Sigmoid colon (tissue), 7 donors: ENCODE data around the gene WASF2. TPM values are rescaled to one million over a fixed set of nuclear protein-coding genes. Genes with fewer than 3 reads are reported as not detected.

ENCODE experiments used
- DNase-seq: peaks from one replicate; pipeline ENCODE4 v3.0.0-alpha.2; 2019
- H3K27ac ChIP-seq, 4 donors: fragments of 200-600 bp; sonication (generic); one replicate each; pipeline ENCODE4 v1.5.1; 2016 to 2019; ENCODE audit warnings: mild to moderate bottlenecking in 1 of 4
- H3K27me3 ChIP-seq, 3 donors: fragments of 200-600 bp; sonication (generic); one replicate each; pipeline ENCODE4 v1.5.1; 2019; ENCODE audit warnings: mild to moderate bottlenecking in 1 of 3
- H3K36me3 ChIP-seq, 4 donors: fragments of 200-600 bp; sonication (generic); one replicate each; pipeline ENCODE4 v1.5.1; 2016 to 2019
- H3K4me1 ChIP-seq, 4 donors: fragments of 200-600 bp; sonication (generic); one replicate each; pipeline ENCODE4 v1.5.1; 2017 to 2019
- H3K4me3 ChIP-seq, 4 donors: fragments of 200-600 bp; sonication (generic); one replicate each; pipeline ENCODE4 v1.5.1; 2017 to 2019; ENCODE audit warnings: mild to moderate bottlenecking in 2 of 4, moderate library complexity in 1 of 4
- H3K9me3 ChIP-seq, 4 donors: fragments of 200-600 bp in 3 of 4; sonication (generic) in 3 of 4; one replicate each; pipeline versions ENCODE4 v1.5.1 to v1.6.1; 2013 to 2019
- CTCF ChIP-seq, 4 experiments: fragments of 450-650 bp in 3 of 4; fragments of 200-600 bp in 1 of 4; IDR thresholded peaks; one replicate each; pipeline ENCODE4 v1.5.1; 2016 to 2019; ENCODE audit warnings: antibody characterized with exemption in 4 of 4, mild to moderate bottlenecking in 3 of 4, moderate library complexity in 2 of 4
- EP300 ChIP-seq, 4 donors: sonication (generic); formaldehyde crosslinking; IDR thresholded peaks; one replicate each; pipeline ENCODE4 v1.6.1; 2017; ENCODE audit warnings: antibody characterized with exemption in 4 of 4
- POLR2A ChIP-seq, 2 donors: fragments of 450-650 bp; IDR thresholded peaks; one replicate each; pipeline ENCODE4 v1.6.1; 2016; ENCODE audit warnings: antibody characterized with exemption in 2 of 2, mild to moderate bottlenecking in 2 of 2, moderate library complexity in 2 of 2
- POLR2AphosphoS5 ChIP-seq, 4 donors: sonication (generic); formaldehyde crosslinking; IDR thresholded peaks; one replicate each; pipeline ENCODE4 v1.6.1; 2017; ENCODE audit warnings: antibody characterized with exemption in 4 of 4
- WGBS, 2 donors: extraction: QIAGEN DNeasy Blood & Tissue Kit; methylation state at CpG; one replicate each; pipeline ENCODE4 v1.1.7; 2013; 5-methylcytosine and 5-hydroxymethylcytosine counted together
- intact Hi-C: fragments of 100-400 bp; cut with DNase I; formaldehyde crosslinking; loops from one replicate; pipeline ENCODE4 v1.15.1; 2023
- polyA plus RNA-seq, 3 donors: library from polyadenylated mRNA; stranded (reverse); fragments of 200-250 nt; gene quantifications; one replicate each; pipeline ENCODE4 v1.2.3, GENCODE V29; 2013
- total RNA-seq, 4 donors: library from RNA; depleted of rRNA; stranded (reverse); fragments of >200 nt; gene quantifications; one replicate each; pipeline ENCODE4 v1.1.0, GENCODE V29; 2016
- donor health status: healthy with polysubstance abuse.
- donor health status: Bipolar disorder and iron deficiency.
- donor health status: healthy.

Gene WASF2
- total and polyA plus RNA-seq, 7 donors: 30.0 to 69.6 (median 56.9) TPM

GRCh38 chr1:27528818-27529703 is 39.1 kb upstream of the WASF2 start:
- peak overlapping the region; percentile 38 to 53 (median 48) for H3K4me3 ChIP-seq
- peak; percentile 95 for DNase-seq
- no peaks in the 10 kb centered on the region for H3K9me3 ChIP-seq
- 35 to 53% methylated on average over 17 of the region's 17 CpGs for WGBS, 2 donors
- peaks cover 0 to 58% (median 56%) of the 10 kb centered on the region in 4 donors for H3K4me1 ChIP-seq
- no peaks in the 10 kb centered on the region for H3K27me3 ChIP-seq
- peak overlapping the region; percentile 90 to 96 (median 94) for H3K27ac ChIP-seq
- H3K36me3 ChIP-seq: peaks cover 7 to 12% (median 11%) of the 10 kb centered on the region in 4 donors
- intact Hi-C loops: loop anchor here (5.0 kb wide), 1 partner anchor 43 kb away; no protein-coding TSS in a partner anchor
- TF ChIP-seq EP300 (IDR thresholded peaks at IDR 0.05): no peak
- peak in 3 of 4 donors; percentile 51 to 77 (median 68) for TF ChIP-seq POLR2AphosphoS5 (IDR thresholded peaks at IDR 0.05)

DNA sequence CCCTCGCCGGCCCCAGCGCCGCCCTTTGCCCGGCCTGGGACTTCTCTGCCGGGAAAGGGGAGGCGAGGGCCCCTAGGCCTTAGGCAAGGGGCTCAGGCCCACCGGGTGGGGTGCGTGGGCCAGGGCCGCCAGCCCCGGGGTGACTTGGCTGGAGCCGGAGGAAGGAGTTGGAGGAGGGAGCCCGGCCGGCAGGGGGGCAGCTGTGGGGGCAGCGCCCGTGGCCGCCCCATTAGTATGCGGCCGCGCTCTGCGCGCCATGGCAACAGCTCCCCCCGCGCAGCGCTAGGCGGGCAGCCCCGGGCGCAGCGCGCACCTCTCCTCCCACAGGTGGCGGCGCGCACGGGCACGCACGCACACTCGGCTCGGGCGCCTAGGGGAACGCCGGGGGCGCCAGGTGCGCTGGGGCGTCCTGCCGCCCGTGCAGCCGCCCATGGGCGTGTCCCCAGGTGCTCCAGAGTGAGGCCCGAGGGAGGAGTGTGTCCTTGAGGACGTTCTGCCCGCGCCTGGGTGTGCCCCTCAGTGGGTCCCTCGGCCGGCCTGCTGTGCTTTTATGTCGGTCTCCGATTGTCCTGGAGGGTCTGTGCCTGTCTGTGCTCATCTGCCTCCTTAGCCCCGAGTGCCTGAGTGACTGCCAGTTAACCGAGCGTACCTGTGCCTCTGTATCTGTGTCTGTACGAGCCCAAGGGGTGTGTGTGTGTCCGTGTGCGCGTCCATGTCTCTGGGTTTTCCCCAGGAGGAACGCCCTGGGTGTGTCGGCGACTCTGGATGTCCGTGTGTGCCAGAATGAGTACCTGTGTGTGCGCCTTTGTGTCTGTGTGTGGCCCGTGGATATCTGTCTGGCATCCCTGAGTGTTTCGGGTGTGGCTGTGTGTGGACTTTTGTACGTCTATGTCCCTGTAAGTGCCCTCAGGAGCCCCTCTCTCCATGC is 38.2 kb upstream of the WASF2 start:
- intact Hi-C loops: loop anchor here (5.0 kb wide), 1 partner anchor 44 kb away; no protein-coding TSS in a partner anchor
- DNase-seq: no peak
- Histone ChIP-seq H3K4me1 (peaks cover 0 to 67% (median 65%) of the 10 kb centered on the region in 4 donors), H3K4me3 (peak overlapping the region; percentile 38 to 53 (median 48)), H3K27me3 (no peaks in the 10 kb centered on the region), H3K9me3 (no peaks in the 10 kb centered on the region), H3K27ac (peak overlapping the region; percentile 90 to 96 (median 94)), H3K36me3 (peaks cover 0 to 5% (median 4%) of the 10 kb centered on the region in 4 donors)
- 1 to 5% methylated on average over 71 of the region's 71 CpGs for WGBS, 2 donors
- TF ChIP-seq EP300 (IDR thresholded peaks at IDR 0.05) (no peak), POLR2AphosphoS5 (IDR thresholded peaks at IDR 0.05) (peak in 3 of 4 donors; percentile 15 to 53 (median 21))

DNA sequence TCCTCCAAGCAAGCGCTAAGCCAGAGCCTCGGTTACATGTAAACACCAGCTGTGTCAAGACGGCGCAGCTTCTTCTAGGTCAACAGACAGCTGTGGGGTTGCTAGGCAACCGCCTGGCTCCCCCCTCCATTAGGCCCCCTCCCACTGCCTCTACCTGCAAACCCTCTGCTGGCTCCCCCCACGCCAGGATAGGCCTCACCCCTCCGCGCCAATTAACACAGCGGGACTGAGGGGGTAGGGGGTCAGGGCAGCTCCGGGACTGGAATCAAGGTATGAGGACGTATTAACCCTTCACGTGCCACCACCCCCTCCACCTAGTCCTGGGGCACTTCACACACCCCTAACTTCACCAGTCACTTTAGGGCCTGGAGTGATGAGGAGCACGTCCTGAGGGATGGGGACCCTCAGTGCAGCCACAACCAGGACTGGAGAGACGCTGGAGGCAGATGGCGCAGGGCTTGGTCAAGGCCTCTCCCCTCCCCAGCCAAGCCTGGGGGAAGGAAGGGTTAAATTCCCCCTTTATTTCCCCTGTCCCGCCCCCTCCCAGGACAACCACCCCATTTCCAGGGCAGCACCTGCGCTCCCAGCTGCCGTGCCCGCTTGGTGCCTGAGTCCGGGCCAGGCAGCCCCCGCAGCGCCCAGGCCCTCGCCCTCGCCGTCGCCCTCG is 37.4 kb upstream of the WASF2 start:
- peak overlapping the region; percentile 90 to 96 (median 94) for H3K27ac ChIP-seq
- H3K4me3 ChIP-seq: peak overlapping the region; percentile 38 to 53 (median 48)
- no peaks in the 10 kb centered on the region for H3K27me3 ChIP-seq
- no peak for TF ChIP-seq EP300 (IDR thresholded peaks at IDR 0.05)
- no peak for TF ChIP-seq POLR2A (IDR thresholded peaks at IDR 0.05)
- TF ChIP-seq POLR2AphosphoS5 (IDR thresholded peaks at IDR 0.05): peak in 1 of 4 donors; percentile 48
- no peak for TF ChIP-seq CTCF (IDR thresholded peaks at IDR 0.05)
- H3K4me1 ChIP-seq: peaks cover 0 to 75% (median 73%) of the 10 kb centered on the region in 4 donors
- no peaks in the 10 kb centered on the region for H3K9me3 ChIP-seq
- peak; percentile 93 for DNase-seq
- WGBS, 2 donors: 6 to 18% methylated on average over 27 of the region's 27 CpGs
- H3K36me3 ChIP-seq: no peaks in the 10 kb centered on the region
- intact Hi-C loops: loop anchor here (5.0 kb wide), 1 partner anchor 45 kb away; no protein-coding TSS in a partner anchor

GRCh38 chr1:27526569-27527222 is 36.7 kb upstream of the WASF2 start:
- Histone ChIP-seq H3K27me3 (no peaks in the 10 kb centered on the region), H3K27ac (peak overlapping the region; percentile 90 to 96 (median 94)), H3K9me3 (no peaks in the 10 kb centered on the region), H3K36me3 (no peaks in the 10 kb centered on the region), H3K4me3 (peak overlapping the region; percentile 11 to 53 (median 33)), H3K4me1 (peaks cover 0 to 82% (median 80%) of the 10 kb centered on the region in 4 donors)
- TF ChIP-seq CTCF (IDR thresholded peaks at IDR 0.05): no peak
- TF ChIP-seq POLR2AphosphoS5 (IDR thresholded peaks at IDR 0.05): no peak
- TF ChIP-seq POLR2A (IDR thresholded peaks at IDR 0.05): no peak
- TF ChIP-seq EP300 (IDR thresholded peaks at IDR 0.05): no peak
- no peak for DNase-seq
- WGBS, 2 donors: 33 to 34% methylated on average over 10 of the region's 10 CpGs
- intact Hi-C loops: loop anchor here (5.0 kb wide), 1 partner anchor 46 kb away; no protein-coding TSS in a partner anchor
